HEK293 (cell line): Measurements from ENCODE around the gene NIPSNAP2.

Experiments
- CTCF ChIA-PET: fragments of 350-600 bp; formaldehyde crosslinking; extraction: SDS; loops from one replicate; lab custom pipeline; 2021; ENCODE audit warnings: antibody characterized with exemption; lab: Yijun Ruan, JAX
- POLR2A ChIA-PET: fragments of 300-600 bp; formaldehyde crosslinking; extraction: SDS; loops from one replicate; lab custom pipeline; 2020; ENCODE audit warnings: antibody characterized with exemption, inconsistent platforms; lab: Yijun Ruan, JAX
- H3K27ac ChIP-seq: fragments of 200-500 bp; sonication (Bioruptor generic); 2 replicates; pipeline ENCODE4 v1.5.1; 2014; ENCODE audit warnings: low read depth, low read length, control low read depth, inconsistent platforms; ENCODE audit errors: extremely low read depth
- H3K36me3 ChIP-seq, 2 experiments: fragments of 200-500 bp in 1 of 2; sonication (Bioruptor generic) in 1 of 2; 1 replicate in 1 of 2; 2 replicates in 1 of 2; pipeline ENCODE4 v1.5.1; 2014 to 2017; ENCODE audit warnings: inconsistent platforms in 2 of 2, low read length in 2 of 2; ENCODE audit not compliant: control insufficient read depth in 2 of 2, insufficient read depth in 1 of 2
- H3K4me1 ChIP-seq: fragments of 200-500 bp; sonication (Bioruptor generic); 2 replicates; pipeline ENCODE4 v1.5.1; 2014; ENCODE audit warnings: mild to moderate bottlenecking, low read length, inconsistent platforms; ENCODE audit not compliant: control insufficient read depth, insufficient read depth
- H3K4me3 ChIP-seq: 2 replicates; pipeline ENCODE4 v1.5.1; 2011; ENCODE audit warnings: low read depth, mild to moderate bottlenecking, control low read depth, low read length, moderate library complexity
- H3K9me3 ChIP-seq: fragments of 200-500 bp; sonication (Bioruptor generic); 2 replicates; pipeline ENCODE4 v1.5.1; 2014; ENCODE audit warnings: low read depth, low read length, inconsistent platforms; ENCODE audit not compliant: control insufficient read depth, insufficient read depth
- AEBP2 ChIP-seq: fragments of 450-650 bp; formaldehyde crosslinking; IDR thresholded peaks from 2 replicates; pipeline ENCODE4 v1.5.1; 2016; ENCODE audit warnings: missing biosample characterization, missing genetic modification characterization, borderline replicate concordance
- HIC1 ChIP-seq: fragments of 450-650 bp; formaldehyde crosslinking; IDR thresholded peaks from 2 replicates; pipeline ENCODE4 v1.5.1; 2016; ENCODE audit warnings: missing biosample characterization, missing genetic modification characterization
- YY2 ChIP-seq: fragments of 450-650 bp; formaldehyde crosslinking; IDR thresholded peaks from 2 replicates; pipeline ENCODE4 v1.5.1; 2016; ENCODE audit warnings: missing biosample characterization, missing genetic modification characterization
- ZBTB26 ChIP-seq: fragments of 450-650 bp; formaldehyde crosslinking; optimal IDR thresholded peaks from 2 replicates; pipeline ENCODE3; 2016; ENCODE audit warnings: missing biosample characterization, mild to moderate bottlenecking, missing genetic modification characterization
- ZBTB6 ChIP-seq: fragments of 450-650 bp; formaldehyde crosslinking; IDR thresholded peaks from 2 replicates; pipeline ENCODE4 v1.5.1; 2017; ENCODE audit warnings: missing biosample characterization, missing genetic modification characterization
- ZFP3 ChIP-seq: fragments of 450-650 bp; formaldehyde crosslinking; IDR thresholded peaks from 2 replicates; pipeline ENCODE4 v1.5.1; 2016; ENCODE audit warnings: low read depth, missing biosample characterization, missing genetic modification characterization
- ZNF132 ChIP-seq: fragments of 450-650 bp; formaldehyde crosslinking; IDR thresholded peaks from 2 replicates; pipeline ENCODE4 v1.5.1; 2017; ENCODE audit warnings: missing biosample characterization, missing genetic modification characterization, borderline replicate concordance
- ZNF214 ChIP-seq: fragments of 450-650 bp; formaldehyde crosslinking; IDR thresholded peaks from 2 replicates; pipeline ENCODE4 v1.5.1; 2017; ENCODE audit warnings: missing biosample characterization, mild to moderate bottlenecking, missing genetic modification characterization, borderline replicate concordance
- ZNF341 ChIP-seq: fragments of 450-650 bp; formaldehyde crosslinking; IDR thresholded peaks from 2 replicates; pipeline ENCODE4; 2016; ENCODE audit warnings: low read depth, missing biosample characterization, missing genetic modification characterization
- ZNF529 ChIP-seq: fragments of 450-650 bp; formaldehyde crosslinking; IDR thresholded peaks from 2 replicates; pipeline ENCODE4 v1.5.1; 2017; ENCODE audit warnings: missing genetic modification characterization, missing biosample characterization; ENCODE audit not compliant: insufficient replicate concordance
- ZNF555 ChIP-seq: fragments of 450-650 bp; formaldehyde crosslinking; conservative IDR thresholded peaks from 2 replicates; pipeline ENCODE4 v1.5.1; 2017; ENCODE audit warnings: missing biosample characterization, mild to moderate bottlenecking, missing genetic modification characterization, inconsistent platforms
- ZNF645 ChIP-seq: fragments of 450-650 bp; formaldehyde crosslinking; IDR thresholded peaks from 2 replicates; pipeline ENCODE4; 2016; ENCODE audit warnings: missing biosample characterization, missing genetic modification characterization
- ZNF660 ChIP-seq: fragments of 450-650 bp; IDR thresholded peaks from 2 replicates; pipeline ENCODE4 v1.5.1; 2018; ENCODE audit warnings: missing biosample characterization, mild to moderate bottlenecking, missing genetic modification characterization
- ZNF776 ChIP-seq: fragments of 450-650 bp; formaldehyde crosslinking; IDR thresholded peaks from 2 replicates; pipeline ENCODE4 v1.5.0; 2017; ENCODE audit warnings: missing biosample characterization, missing genetic modification characterization, borderline replicate concordance

Gene NIPSNAP2

GRCh38 chr7:55964261-55965099 is at the start of gene NIPSNAP2:
Gene NIPSNAP2, plus strand, starts transcription at chr7:55964585. Its CDS starts 25 bp downstream, at chr7:55964610.
- Histone ChIP-seq H3K9me3 (no peaks in the 10 kb centered on the region), H3K4me1 (0 out of 2 replicates have a peak, but pooled peaks cover 2% of the 10 kb centered on the region), H3K36me3 (peaks cover 11 to 12% of the 10 kb centered on the region in 2 experiments; a peak in 2 of 3 replicates)
- POLR2A ChIA-PET = interaction anchor here (0.5 to 1.5 kb wide), 8 partner anchors 9 to 1205 kb away, joined by 3 to 5 read pairs (median 4); partner anchors contain the start of genes CCT6A, PSPH, SEC61G and SUMF2
- TF ChIP-seq ZBTB26 (tag by site-specific recombination) = peak; percentile 43
- no peak for TF ChIP-seq ZNF645 (tag by site-specific recombination)
- TF ChIP-seq ZNF341 (tag by site-specific recombination) = peak; percentile 46
- TF ChIP-seq, all 188 proteins: peak for 2
- peak within 1 kb of the TSS; percentile 81 for H3K27ac ChIP-seq
- peak within 1 kb of the TSS; percentile 71 for H3K4me3 ChIP-seq
- CTCF ChIA-PET = interaction anchor here (0.5 to 1.8 kb wide), 18 partner anchors 9 to 1550 kb away, joined by 3 to 19 read pairs (median 4); partner anchors contain the start of genes CCT6A and PSPH

GRCh38 chr7:55917771-55918170 is 46.6 kb upstream of the NIPSNAP2 start:
- H3K4me3 ChIP-seq = no peak overlapping the region
- POLR2A ChIA-PET = no interaction called here
- no peaks in the 10 kb centered on the region for H3K4me1 ChIP-seq
- no peak for TF ChIP-seq ZNF660 (tag by site-specific recombination)
- TF ChIP-seq ZNF776 (tag by site-specific recombination) = no peak
- TF ChIP-seq ZFP3 (tag by site-specific recombination) = no peak
- TF ChIP-seq YY2 = no peak
- no peak for TF ChIP-seq AEBP2
- TF ChIP-seq ZNF529 (tag by site-specific recombination) = no peak
- no peak for TF ChIP-seq ZNF214
- TF ChIP-seq ZNF132 = no peak
- TF ChIP-seq ZNF555 (tag by site-specific recombination) = no peak
- no peak for TF ChIP-seq HIC1 (tag by site-specific recombination)
- TF ChIP-seq ZBTB6 (tag by site-specific recombination) = no peak
- TF ChIP-seq, all 188 proteins: peak for 0
- no peak overlapping the region for H3K27ac ChIP-seq
- H3K9me3 ChIP-seq = no peaks in the 10 kb centered on the region
- CTCF ChIA-PET = no interaction called here
- H3K36me3 ChIP-seq = peaks cover 0 to 3% of the 10 kb centered on the region in 2 experiments; a peak in 2 of 3 replicates
